K562 (cell line): ENCODE results near the gene MSANTD1. TPM values are rescaled to one million over a fixed set of nuclear protein-coding genes. Genes with fewer than 3 reads are reported as not detected.

ENCODE experiments used
- ATAC-seq: fragments of 200-7000 bp; cut with Tn5 transposase; 3 replicates; pipeline ENCODE4 v1.9.1; 2020; ENCODE audit warnings: moderate library complexity
- BruUV-seq: library from RNA; stranded (reverse); fragments of 400-500 nt; replicated peaks from 2 replicates; lab custom pipeline; 2021; lab: Mats Ljungman, UMichigan
- CTCF ChIA-PET: fragments of 300-600 bp; formaldehyde crosslinking; extraction: SDS; loops from one replicate; lab custom pipeline; 2021; ENCODE audit warnings: low intra/inter-chr PET ratio; lab: Yijun Ruan, JAX
- POLR2A ChIA-PET: fragments of 300-600, 350-650 bp; sonication (Branson Sonifier 250); formaldehyde crosslinking; extraction: SDS; loops from one replicate; lab custom pipeline; 2021; ENCODE audit warnings: antibody characterized with exemption, inconsistent platforms; lab: Yijun Ruan, JAX
- DNase-seq, 4 experiments: peaks; one replicate each; pipeline versions ENCODE4 v3.0.0 to v3.0.0-alpha.2; 2011 to 2018; ENCODE audit warnings: low spot score in 3 of 4, mixed read lengths in 3 of 4; ENCODE audit errors: extremely low read depth in 1 of 4
- FAIRE-seq: peaks from 2 replicates; lab custom pipeline; 2011; peaks lifted over from hg19 to GRCh38; lab: Jason Lieb, UNC
- H2AFZ ChIP-seq: 2 replicates; pipeline ENCODE4 v1.6.0; 2011; ENCODE audit warnings: low read depth, low read length, control low read depth, inconsistent platforms
- H3K27ac ChIP-seq: fragments of 200-600 bp; 3 replicates; pipeline ENCODE4 v1.8.0; 2011; ENCODE audit warnings: low read depth, mild to moderate bottlenecking, control low read depth, inconsistent platforms, low read length, moderate library complexity, mixed read lengths; ENCODE audit errors: extremely low read depth
- H3K27me3 ChIP-seq, 2 experiments: fragments of 300-600 bp in 1 of 2; 2 replicates in 1 of 2; 3 replicates in 1 of 2; pipeline versions ENCODE4 v1.6.0 to v1.8.0; 2011; ENCODE audit warnings: inconsistent platforms in 2 of 2, low read length in 2 of 2, mild to moderate bottlenecking in 1 of 2, mixed read lengths in 1 of 2, moderate library complexity in 1 of 2; ENCODE audit not compliant: control insufficient read depth in 2 of 2, insufficient read depth in 2 of 2
- H3K36me3 ChIP-seq: fragments of 300-600 bp; 3 replicates; pipeline ENCODE4 v1.8.0; 2011; ENCODE audit warnings: mild to moderate bottlenecking, low read length, inconsistent platforms; ENCODE audit not compliant: control insufficient read depth, insufficient read depth
- H3K4me1 ChIP-seq, 2 experiments: fragments of 200-600 bp in 1 of 2; replicated peaks in 1 of 2; 2 replicates in 1 of 2; 3 replicates in 1 of 2; pipeline versions ENCODE4 v1.5.1 to v1.8.0; 2011; ENCODE audit warnings: inconsistent platforms in 2 of 2, low read length in 2 of 2, mild to moderate bottlenecking in 1 of 2, mixed read lengths in 1 of 2, moderate library complexity in 1 of 2; ENCODE audit not compliant: control insufficient read depth in 2 of 2, insufficient read depth in 2 of 2
- H3K4me2 ChIP-seq: 2 replicates; pipeline ENCODE4 v1.6.1; 2011; ENCODE audit warnings: low read length, control low read depth, inconsistent platforms, mixed read lengths; ENCODE audit not compliant: insufficient read depth
- H3K4me3 ChIP-seq: fragments of 200-600 bp; sonication (generic), shearing (Covaris generic); 2 replicates; pipeline ENCODE4 v1.5.1; 2016; ENCODE audit warnings: control low read depth, inconsistent platforms
- H3K79me2 ChIP-seq: fragments of 200-600 bp; 3 replicates; pipeline ENCODE4 v1.8.0; 2011; ENCODE audit warnings: low read length, inconsistent platforms; ENCODE audit not compliant: control insufficient read depth, insufficient read depth
- H3K9ac ChIP-seq, 2 experiments: 2 replicates each; pipeline versions ENCODE4 v1.6.0 to v1.6.1; 2011; ENCODE audit warnings: low read depth in 2 of 2, low read length in 2 of 2, control low read depth in 1 of 2, inconsistent platforms in 1 of 2, mild to moderate bottlenecking in 1 of 2, mixed read lengths in 1 of 2; ENCODE audit not compliant: insufficient read depth in 1 of 2
- H3K9me1 ChIP-seq: one replicate; pipeline ENCODE4 v1.6.0; 2011; ENCODE audit warnings: inconsistent platforms, mild to moderate bottlenecking, low read length, moderate library complexity; ENCODE audit not compliant: control insufficient read depth, insufficient read depth
- H3K9me3 ChIP-seq: replicated peaks from 2 replicates; pipeline ENCODE4 v1.5.1; 2011; ENCODE audit warnings: low read depth, low read length, inconsistent platforms; ENCODE audit not compliant: control insufficient read depth, insufficient read depth
- H4K20me1 ChIP-seq: replicated peaks from 2 replicates; pipeline ENCODE4 v1.6.1; 2011; ENCODE audit warnings: low read length, inconsistent platforms, mixed read lengths; ENCODE audit not compliant: control insufficient read depth, insufficient read depth
- CTCF ChIP-seq, 3 experiments: IDR thresholded peaks in 2 of 3; conservative IDR thresholded peaks in 1 of 3; 2 replicates each; pipeline ENCODE4 v1.5.1; 2011 to 2012; ENCODE audit warnings: low read length in 3 of 3, mild to moderate bottlenecking in 3 of 3, control low read depth in 2 of 3, improper control_type of control experiment in 1 of 3, inconsistent platforms in 1 of 3, low read depth in 1 of 3, mixed read lengths in 1 of 3, moderate library complexity in 1 of 3; ENCODE audit not compliant: insufficient read depth in 2 of 3
- MCM3 ChIP-seq: fragments of 450-650 bp; IDR thresholded peaks from 2 replicates; pipeline ENCODE4 v1.6.1; 2016
- MYC ChIP-seq, 2 experiments: fragments of 250-450 bp in 1 of 2; sonication (Bioruptor Pico) in 1 of 2; IDR thresholded peaks; 2 replicates each; pipeline versions ENCODE4 v1.5.1 to v1.6.1; 2012 to 2021; ENCODE audit warnings: low read depth in 2 of 2, borderline replicate concordance in 1 of 2, improper control_type of control experiment in 1 of 2, low read length in 1 of 2, mild to moderate bottlenecking in 1 of 2, moderate library complexity in 1 of 2
- PHF8 ChIP-seq: fragments of 200-600 bp; sonication (generic); IDR thresholded peaks from 2 replicates; pipeline ENCODE4 v1.6.1; 2012; ENCODE audit warnings: mixed run types, mild to moderate bottlenecking, inconsistent platforms, low read length, moderate library complexity, borderline replicate concordance
- PHTF2 ChIP-seq: fragments of 250-450 bp; sonication (Bioruptor Pico); IDR thresholded peaks from 2 replicates; pipeline ENCODE4 v1.5.0; 2021; ENCODE audit warnings: mild to moderate bottlenecking
- POLR2H ChIP-seq: IDR thresholded peaks from 2 replicates; pipeline ENCODE4 v1.6.1; 2016; ENCODE audit warnings: missing genetic modification characterization, low read depth, mild to moderate bottlenecking, control low read depth, missing compliant biosample characterization, moderate library complexity
- SMARCA5 ChIP-seq: fragments of 450-650 bp; IDR thresholded peaks from 2 replicates; pipeline ENCODE4 v1.6.1; 2016
- TBP ChIP-seq: optimal IDR thresholded peaks from 2 replicates; pipeline ENCODE3; 2011; ENCODE audit warnings: low read depth, low read length, improper control_type of control experiment
- UBTF ChIP-seq, 2 experiments: IDR thresholded peaks; 2 replicates each; pipeline ENCODE4 v1.6.1; 2012; ENCODE audit warnings: improper control_type of control experiment in 2 of 2, low read depth in 2 of 2, low read length in 2 of 2, borderline replicate concordance in 1 of 2
- ZBTB12 ChIP-seq: fragments of 250-450 bp; sonication (Bioruptor Pico); IDR thresholded peaks from 2 replicates; pipeline ENCODE4 v1.4.0; 2020
- WGBS: fragments of 100-300 bp; shearing (Covaris generic); methylation state at CpG from one replicate; pipeline ENCODE4 v1.1.6; 2016; ENCODE audit warnings: low coverage, mixed read lengths; ENCODE audit not compliant: insufficient coverage; ENCODE audit errors: missing lambda C conversion rate; 5-methylcytosine and 5-hydroxymethylcytosine counted together
- in situ Hi-C: fragments of 300-500 bp; cut with MboI; formaldehyde crosslinking; loops from 4 replicates; pipeline ENCODE4 v1.15.0; 2018; ENCODE audit warnings: inconsistent platforms, mixed read lengths
- intact Hi-C: fragments of 100-400 bp; cut with micrococcal nuclease; formaldehyde crosslinking; loops from 2 replicates; pipeline ENCODE4 v1.14.2; 2022
- polyA plus RNA-seq, 8 experiments: library from polyadenylated mRNA; depleted of rRNA in 4 of 8; stranded (reverse) in 5 of 8; unstranded in 3 of 8; fragments of >200 nt; fragmentation: Nextera tagmentation in 2 of 8; fragmentation: Illumina TruSeq in 1 of 8; extraction: Ambion mirVana in 2 of 8; extraction: Trizol in 1 of 8; gene quantifications; 2 replicates each; pipeline versions ENCODE4 v1.2.1 to v1.2.3, GENCODE V29; 2011 to 2014; ENCODE audit warnings: inconsistent platforms in 1 of 8, missing spikeins in 1 of 8
- total RNA-seq, 7 experiments: library from RNA; depleted of rRNA in 6 of 7; stranded (reverse); fragments of >200 nt in 6 of 7; fragmentation: Illumina TruSeq in 2 of 7; extraction: Trizol in 2 of 7; gene quantifications; 2 replicates each; pipeline versions ENCODE4 v1.2.1 to v1.2.3, GENCODE V29; 2011 to 2021; ENCODE audit warnings: low replicate concordance in 1 of 7
- TF ChIP-seq, protein P1 (sequence below): fragments of 250-450 bp; sonication (Bioruptor Pico); IDR thresholded peaks from 2 replicates; pipeline ENCODE4 v1.4.0; 2020; ENCODE audit warnings: mild to moderate bottlenecking, moderate library complexity
- TF ChIP-seq, protein P2 (sequence below): sonication (generic); formaldehyde crosslinking; IDR thresholded peaks from 2 replicates; pipeline ENCODE4 v1.5.0; 2020; ENCODE audit warnings: missing genetic modification reagents
- TF ChIP-seq, protein P3 (sequence below): fragments of 250-450 bp; sonication (Bioruptor Pico); IDR thresholded peaks from 2 replicates; pipeline ENCODE4 v1.5.0; 2021

Gene MSANTD1
- total and polyA plus RNA-seq, 9 of the 15 experiments (the other 6 are each of a cell fraction or from before 2014, with no cell fraction given) = 0.04 to 0.09 (median 0.07) TPM; not detected in 6

DNA sequence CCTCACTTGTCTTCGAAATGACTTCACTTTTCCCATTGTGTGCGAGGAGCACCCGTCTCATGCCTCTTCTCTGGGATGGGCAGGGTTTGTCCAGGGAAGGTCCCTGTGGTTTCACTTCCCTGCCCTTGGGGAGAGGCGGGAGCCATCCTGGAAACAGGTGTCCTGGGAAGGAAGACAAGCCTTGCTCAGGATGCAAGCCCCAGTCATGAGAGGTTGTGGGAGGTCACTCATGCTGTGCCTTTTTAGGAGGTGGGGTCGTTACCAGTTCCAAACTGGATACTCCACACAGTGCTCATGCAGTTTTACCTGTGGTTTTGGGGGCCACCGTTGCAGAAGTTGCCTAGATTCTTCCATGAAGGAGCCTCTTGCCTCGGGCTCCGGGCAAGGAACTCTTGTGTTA lies 47.7 kb downstream of the MSANTD1 start:
- WGBS = 58% methylated on average over 8 of the region's 8 CpGs
- ChIA-PET CTCF (no interaction called here), POLR2A (no interaction called here)
- peaks cover 3% of the 10 kb centered on the region; the same call in 1 of the 2 replicates for H3K9me3 ChIP-seq
- no peak overlapping the region for H3K9ac ChIP-seq
- H3K27me3 ChIP-seq = peaks cover 11 to 39% of the 10 kb centered on the region in 2 experiments; a peak in 3 of 5 replicates
- H3K4me2 ChIP-seq = no peak overlapping the region
- intact Hi-C loops (no loop called here), in situ Hi-C loops (no loop called here)
- FAIRE-seq (no peak), DNase-seq (no peak), ATAC-seq (no peak)
- peaks cover 18% of the 10 kb centered on the region for H4K20me1 ChIP-seq
- H3K9me1 ChIP-seq = no peaks in the 10 kb centered on the region
- no peaks in the 10 kb centered on the region for H3K36me3 ChIP-seq
- no peak overlapping the region for H3K4me3 ChIP-seq
- BruUV-seq = no TSS peak
- peaks cover 3% of the 10 kb centered on the region; the same call in 1 of the 3 replicates for H3K79me2 ChIP-seq
- peaks cover 6 to 38% of the 10 kb centered on the region in 2 experiments; a peak in 4 of 5 replicates for H3K4me1 ChIP-seq
- H3K27ac ChIP-seq = no peak overlapping the region
- no peak overlapping the region for H2AFZ ChIP-seq
- TF ChIP-seq SMARCA5 (no peak), TBP (no peak), CTCF (IDR thresholded peaks at IDR 0.05 in 2 of 3, conservative IDR thresholded peaks at IDR 0.05 in 1 of 3; ENCODE audit: insufficient read depth in 2 of 3, low read depth in 1 of 3, low read length in 3 of 3) (no peak), MCM3 (no peak), PHF8 (no peak), MYC (IDR thresholded peaks at IDR 0.05; ENCODE audit: low read depth, low read length) (no peak), MYC (CRISPR knock-in tag; IDR thresholded peaks at IDR 0.05; ENCODE audit: borderline replicate concordance, low read depth) (no peak), PHTF2 (CRISPR knock-in tag) (no peak), UBTF (IDR thresholded peaks at IDR 0.05; ENCODE audit: borderline replicate concordance in 1 of 2, low read depth in 2 of 2, low read length in 2 of 2) (no peak), POLR2H (no peak), ZBTB12 (CRISPR knock-in tag) (no peak)
- TF ChIP-seq, protein P1, sequence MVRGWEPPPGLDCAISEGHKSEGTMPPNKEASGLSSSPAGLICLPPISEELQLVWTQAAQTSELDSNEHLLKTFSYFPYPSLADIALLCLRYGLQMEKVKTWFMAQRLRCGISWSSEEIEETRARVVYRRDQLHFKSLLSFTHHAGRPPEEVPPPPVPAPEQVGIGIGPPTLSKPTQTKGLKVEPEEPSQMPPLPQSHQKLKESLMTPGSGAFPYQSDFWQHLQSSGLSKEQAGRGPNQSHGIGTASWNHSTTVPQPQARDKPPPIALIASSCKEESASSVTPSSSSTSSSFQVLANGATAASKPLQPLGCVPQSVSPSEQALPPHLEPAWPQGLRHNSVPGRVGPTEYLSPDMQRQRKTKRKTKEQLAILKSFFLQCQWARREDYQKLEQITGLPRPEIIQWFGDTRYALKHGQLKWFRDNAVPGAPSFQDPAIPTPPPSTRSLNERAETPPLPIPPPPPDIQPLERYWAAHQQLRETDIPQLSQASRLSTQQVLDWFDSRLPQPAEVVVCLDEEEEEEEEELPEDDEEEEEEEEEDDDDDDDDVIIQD (CRISPR knock-in tag) = no peak
- TF ChIP-seq, protein P2, sequence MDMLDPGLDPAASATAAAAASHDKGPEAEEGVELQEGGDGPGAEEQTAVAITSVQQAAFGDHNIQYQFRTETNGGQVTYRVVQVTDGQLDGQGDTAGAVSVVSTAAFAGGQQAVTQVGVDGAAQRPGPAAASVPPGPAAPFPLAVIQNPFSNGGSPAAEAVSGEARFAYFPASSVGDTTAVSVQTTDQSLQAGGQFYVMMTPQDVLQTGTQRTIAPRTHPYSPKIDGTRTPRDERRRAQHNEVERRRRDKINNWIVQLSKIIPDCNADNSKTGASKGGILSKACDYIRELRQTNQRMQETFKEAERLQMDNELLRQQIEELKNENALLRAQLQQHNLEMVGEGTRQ = no peak
- TF ChIP-seq, protein P3, sequence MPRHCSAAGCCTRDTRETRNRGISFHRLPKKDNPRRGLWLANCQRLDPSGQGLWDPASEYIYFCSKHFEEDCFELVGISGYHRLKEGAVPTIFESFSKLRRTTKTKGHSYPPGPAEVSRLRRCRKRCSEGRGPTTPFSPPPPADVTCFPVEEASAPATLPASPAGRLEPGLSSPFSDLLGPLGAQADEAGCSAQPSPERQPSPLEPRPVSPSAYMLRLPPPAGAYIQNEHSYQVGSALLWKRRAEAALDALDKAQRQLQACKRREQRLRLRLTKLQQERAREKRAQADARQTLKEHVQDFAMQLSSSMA (CRISPR knock-in tag) = no peak
